ENCODE data around the gene SMPD1.
A peak's percentile ranks its signal among the peaks of the same experiment; 100 is the strongest.

The SMPD1 gene

GRCh38 chr11:6354651-6355485 is 35.4 kb upstream of the SMPD1 start:
- ChIA-PET POLR2A (ENCODE audit: low non-redundant PET) (no interaction called here), CTCF (interaction anchor here (0.6 to 2.3 kb wide), 7 partner anchors 8 to 344 kb away, joined by 3 to 19 read pairs (median 5); no protein-coding TSS in a partner anchor)
- DNase-seq (ENCODE audit: low spot score): no peak
- TF ChIP-seq, protein P1, sequence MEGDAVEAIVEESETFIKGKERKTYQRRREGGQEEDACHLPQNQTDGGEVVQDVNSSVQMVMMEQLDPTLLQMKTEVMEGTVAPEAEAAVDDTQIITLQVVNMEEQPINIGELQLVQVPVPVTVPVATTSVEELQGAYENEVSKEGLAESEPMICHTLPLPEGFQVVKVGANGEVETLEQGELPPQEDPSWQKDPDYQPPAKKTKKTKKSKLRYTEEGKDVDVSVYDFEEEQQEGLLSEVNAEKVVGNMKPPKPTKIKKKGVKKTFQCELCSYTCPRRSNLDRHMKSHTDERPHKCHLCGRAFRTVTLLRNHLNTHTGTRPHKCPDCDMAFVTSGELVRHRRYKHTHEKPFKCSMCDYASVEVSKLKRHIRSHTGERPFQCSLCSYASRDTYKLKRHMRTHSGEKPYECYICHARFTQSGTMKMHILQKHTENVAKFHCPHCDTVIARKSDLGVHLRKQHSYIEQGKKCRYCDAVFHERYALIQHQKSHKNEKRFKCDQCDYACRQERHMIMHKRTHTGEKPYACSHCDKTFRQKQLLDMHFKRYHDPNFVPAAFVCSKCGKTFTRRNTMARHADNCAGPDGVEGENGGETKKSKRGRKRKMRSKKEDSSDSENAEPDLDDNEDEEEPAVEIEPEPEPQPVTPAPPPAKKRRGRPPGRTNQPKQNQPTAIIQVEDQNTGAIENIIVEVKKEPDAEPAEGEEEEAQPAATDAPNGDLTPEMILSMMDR (conservative IDR thresholded peaks at IDR 0.05; ENCODE audit: low read depth): no peak
- H3K27ac ChIP-seq: no peak overlapping the region

- ChIA-PET CTCF (interaction anchor here (0.6 kb wide), 2 partner anchors 8 to 348 kb away, joined by 3 to 5 read pairs; no protein-coding TSS in a partner anchor), POLR2A (ENCODE audit: low non-redundant PET) (no interaction called here)
- H3K27ac ChIP-seq: no peak overlapping the region
- TF ChIP-seq, protein P1 (conservative IDR thresholded peaks at IDR 0.05; ENCODE audit: low read depth): no peak
- DNase-seq (ENCODE audit: low spot score): no peak
Measured at GRCh38 chr11:6356503-6357055, 33.7 kb upstream of the SMPD1 start.

- TF ChIP-seq, protein P1 (conservative IDR thresholded peaks at IDR 0.05; ENCODE audit: low read depth): no peak
- POLR2A ChIA-PET (ENCODE audit: low non-redundant PET): no interaction called here
- DNase-seq (ENCODE audit: low spot score): peak; percentile 63
Measured at GRCh38 chr11:6357222-6357621, 33.1 kb upstream of the SMPD1 start.

GRCh38 chr11:6360183-6360582 is 30.1 kb upstream of the SMPD1 start:
- H3K27ac ChIP-seq: no peak overlapping the region
- DNase-seq (ENCODE audit: low spot score): no peak
- TF ChIP-seq, protein P1 (conservative IDR thresholded peaks at IDR 0.05; ENCODE audit: low read depth): no peak
- POLR2A ChIA-PET (ENCODE audit: low non-redundant PET): no interaction called here
- CTCF ChIA-PET: interaction anchor here (0.8 kb wide), 1 partner anchor 39 kb away, joined by 3 read pairs; no protein-coding TSS in a partner anchor

More at GRCh38 chr11:6357222-6357621, 33.1 kb upstream of the SMPD1 start:
- CTCF ChIA-PET: interaction anchor here (0.6 to 0.8 kb wide), 2 partner anchors 347 to 946 kb away, joined by 3 to 4 read pairs; no protein-coding TSS in a partner anchor
- no peak overlapping the region for H3K27ac ChIP-seq

GRCh38 chr11:6362185-6362872 is 27.9 kb upstream of the SMPD1 start:
- no peak for DNase-seq (ENCODE audit: low spot score)
- POLR2A ChIA-PET (ENCODE audit: low non-redundant PET): no interaction called here
- TF ChIP-seq, protein P1 (conservative IDR thresholded peaks at IDR 0.05; ENCODE audit: low read depth): no peak

More at GRCh38 chr11:6362185-6362872, 27.9 kb upstream of the SMPD1 start:
- CTCF ChIA-PET: interaction anchor here (0.5 to 2.1 kb wide), 24 partner anchors 9 to 1736 kb away, joined by 3 to 18 read pairs (median 4); no protein-coding TSS in a partner anchor
- no peak overlapping the region for H3K27ac ChIP-seq
